CD4-positive, alpha-beta T cell treated with Interleukin-12 subunit alpha and Interleukin-12 subunit beta, for 1 hour (primary cell): ENCODE results near the gene GFM1.
A peak's percentile ranks its signal among the peaks of the same experiment; 100 is the strongest.
"Not testable (repeated sequence)": the region's sequence is repeated elsewhere in the genome, so short reads cannot be mapped to it uniquely, and the experiment has no call there.

Experiments used
- DNase-seq: peaks from one replicate; pipeline ENCODE4 v3.0.0-alpha.2; 2020

GFM1 gene

DNA sequence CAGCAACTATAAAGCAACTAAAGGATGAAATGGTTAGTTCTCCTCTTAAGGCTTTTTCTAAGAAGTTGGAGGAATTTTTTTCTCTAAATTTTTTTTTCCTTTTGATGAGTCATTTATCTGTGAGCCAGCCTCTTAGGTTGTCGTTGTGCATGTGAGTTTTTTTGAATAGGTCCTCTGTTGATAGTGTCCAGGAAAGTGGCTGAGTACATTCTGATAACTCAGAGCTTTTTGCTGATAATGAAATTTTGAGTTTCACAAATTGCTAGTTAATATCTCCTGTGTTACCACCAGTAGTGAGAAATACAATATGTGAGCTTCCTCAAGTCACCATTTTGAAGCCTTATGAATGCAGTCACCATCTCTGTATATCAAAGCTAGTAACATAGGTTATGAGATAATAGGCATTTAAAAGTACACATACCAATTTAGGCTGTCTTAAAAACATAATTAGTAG is 35.2 kb downstream of the GFM1 start:
- DNase-seq, result no peak

DNA sequence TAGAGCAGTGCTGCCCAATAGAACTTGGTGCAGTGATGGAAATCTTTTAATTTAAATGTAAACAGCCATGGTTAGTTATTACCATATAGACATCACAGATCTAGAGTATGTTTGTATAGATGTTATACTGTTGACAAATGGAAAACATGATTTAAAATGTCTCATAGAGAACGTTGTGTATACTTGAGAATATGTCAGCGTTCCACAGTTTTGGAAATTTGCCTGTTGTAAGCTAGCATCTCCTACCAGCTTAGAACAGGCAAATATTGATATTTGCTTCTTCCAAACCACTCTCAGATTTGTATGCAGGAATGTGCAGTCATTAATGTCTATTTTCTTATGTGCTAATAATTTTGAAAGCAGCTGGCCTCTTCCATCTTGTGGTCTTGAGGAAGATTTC is 36.5 kb downstream of the GFM1 start:
- DNase-seq, result no peak

DNA sequence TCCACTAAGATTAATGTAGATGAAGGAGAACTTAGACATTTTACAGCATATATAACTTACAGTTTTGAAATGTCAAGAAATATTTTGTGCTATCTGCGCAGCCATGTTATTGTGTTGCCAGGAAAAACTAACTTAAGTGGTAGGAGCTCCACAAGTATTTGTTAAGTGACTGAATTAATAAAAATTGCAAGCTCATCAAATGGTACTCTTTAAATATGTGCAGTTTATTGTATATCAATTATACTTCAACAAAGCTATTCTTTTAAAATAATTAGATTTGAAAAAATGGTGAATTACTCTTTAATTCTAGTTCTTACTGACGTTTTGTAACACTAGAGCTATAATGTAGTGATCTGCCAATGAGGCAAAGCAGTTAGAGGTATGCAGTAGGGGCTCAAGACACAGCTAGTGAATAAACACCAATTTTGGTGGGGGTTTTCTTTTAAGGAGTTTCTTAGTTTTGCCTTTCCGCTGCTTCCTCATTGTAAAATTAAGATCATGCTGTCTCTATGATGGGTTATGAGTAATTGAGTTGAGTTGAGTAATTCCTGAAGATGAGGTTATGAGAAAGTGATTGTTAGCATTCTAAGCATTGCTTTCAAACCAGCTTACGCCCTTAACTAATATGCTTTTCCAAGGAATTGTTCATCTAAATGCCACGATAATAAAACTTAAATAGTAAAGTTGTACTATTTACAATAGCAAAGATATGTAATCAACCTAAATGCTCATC is 39.1 kb downstream of the GFM1 start:
- no peak for DNase-seq

DNA sequence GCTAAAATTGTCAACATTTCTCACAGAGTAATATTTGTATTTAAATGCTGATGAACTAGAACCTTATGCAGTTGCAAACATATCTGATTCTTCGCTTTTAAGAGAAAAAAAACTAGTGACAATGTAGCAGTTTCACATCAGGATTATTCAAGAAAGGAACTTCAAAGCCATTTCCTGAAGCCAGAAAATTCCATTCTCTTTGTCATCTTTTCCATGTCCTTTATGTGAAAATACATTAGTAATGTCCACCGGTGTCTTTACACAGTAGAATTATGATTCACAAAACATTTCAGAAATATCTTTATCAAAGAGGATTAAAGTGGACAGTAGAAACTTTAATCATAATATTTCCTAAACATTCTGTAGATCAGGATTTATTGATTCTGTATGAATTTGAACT is 40.8 kb downstream of the GFM1 start:
- DNase-seq, result no peak

DNA sequence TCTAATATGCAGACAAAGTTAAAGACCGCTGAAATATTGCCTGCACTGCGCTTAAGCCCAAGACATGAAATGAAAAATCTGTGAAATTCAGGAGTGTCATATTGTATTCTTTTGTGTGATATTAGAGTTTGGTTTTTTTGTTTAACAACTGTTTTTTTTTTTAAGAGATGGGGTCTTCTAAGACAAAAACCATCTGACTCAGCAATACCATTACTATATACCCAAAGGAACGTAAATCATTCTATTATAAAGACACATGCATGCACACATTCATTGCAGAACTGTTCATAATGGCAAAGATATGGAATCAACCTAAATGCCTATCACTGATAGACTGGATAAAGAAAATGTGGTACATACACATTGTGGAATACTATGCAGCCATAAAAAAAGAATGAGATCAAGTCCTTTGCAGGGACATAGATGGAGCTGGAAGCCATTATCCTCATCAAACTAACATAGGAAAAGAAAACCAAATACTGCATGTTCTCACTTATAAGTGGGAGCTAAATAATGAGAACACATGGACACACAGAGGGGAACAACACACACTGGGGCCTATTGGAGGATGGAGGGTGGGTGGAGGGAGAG is 49.6 kb downstream of the GFM1 start:
- DNase-seq, result not testable (repeated sequence)

DNA sequence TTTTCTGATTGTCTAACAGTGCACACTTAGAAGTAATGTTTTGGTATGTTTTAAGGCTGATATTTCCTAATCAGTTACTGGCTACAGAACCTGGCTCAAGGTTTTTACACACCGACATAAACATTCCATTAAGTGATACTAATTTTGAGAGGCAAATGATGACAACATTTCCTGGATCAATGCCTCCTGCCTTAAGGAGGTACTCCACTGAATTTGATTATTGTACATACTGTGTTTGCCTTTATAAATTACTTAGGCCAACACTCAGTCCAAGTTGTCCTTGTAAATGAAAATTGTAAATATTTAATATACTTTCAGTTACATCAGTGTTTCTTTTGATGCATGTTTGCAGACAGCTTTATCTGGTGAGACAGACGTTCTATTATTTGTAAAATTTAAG is 52.3 kb downstream of the GFM1 start:
- no peak for DNase-seq

DNA sequence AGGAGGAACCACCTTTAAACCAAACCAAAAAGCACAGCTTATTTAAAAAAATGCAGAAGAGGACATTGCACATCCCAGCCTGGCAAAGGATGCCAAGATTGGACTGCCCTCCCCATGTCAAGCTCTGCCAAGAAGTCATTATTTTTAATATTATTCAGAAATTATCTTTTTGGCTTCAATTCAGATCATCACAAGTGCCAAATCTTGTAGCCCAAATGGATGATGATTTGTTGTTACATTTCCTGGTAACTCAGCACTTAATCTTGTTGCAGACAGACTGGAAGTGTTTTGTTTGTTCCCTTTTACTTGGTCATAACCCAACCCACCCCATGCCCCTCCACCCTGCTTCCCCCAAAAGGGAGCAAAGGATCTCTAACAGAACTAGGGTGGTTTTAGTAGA is 56.2 kb downstream of the GFM1 start:
- no peak for DNase-seq

DNA sequence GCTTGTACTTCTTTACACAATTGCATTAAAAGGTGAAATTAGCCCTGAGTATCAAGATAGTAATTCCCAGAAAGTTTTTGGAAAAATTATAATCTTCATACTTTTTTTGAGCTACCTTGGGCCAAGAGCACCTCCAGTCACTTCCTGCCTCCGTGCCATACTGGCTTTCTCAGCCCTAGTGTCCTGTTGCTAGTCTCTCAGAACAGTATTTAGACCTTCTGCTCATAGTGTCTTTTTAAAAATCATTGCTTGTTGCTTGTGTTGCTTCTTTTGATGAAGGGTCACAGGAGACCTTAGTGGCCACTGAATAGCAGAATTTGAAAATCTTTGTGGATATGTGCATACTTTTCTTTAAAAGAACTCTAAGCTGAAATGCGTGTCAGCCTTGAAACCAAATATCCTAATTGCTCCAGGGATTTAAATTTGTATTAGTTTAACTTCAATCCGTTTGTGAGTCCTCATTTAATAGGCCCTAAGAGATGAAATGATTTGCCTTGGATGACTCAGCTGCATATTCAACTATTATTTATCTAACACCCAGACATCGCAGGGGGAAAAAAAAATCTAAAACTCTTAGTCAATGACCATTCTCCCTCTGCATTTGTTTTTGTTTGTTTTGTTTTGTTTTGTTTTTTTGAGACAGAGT is 57.2 kb downstream of the GFM1 start:
- no peak for DNase-seq

DNA sequence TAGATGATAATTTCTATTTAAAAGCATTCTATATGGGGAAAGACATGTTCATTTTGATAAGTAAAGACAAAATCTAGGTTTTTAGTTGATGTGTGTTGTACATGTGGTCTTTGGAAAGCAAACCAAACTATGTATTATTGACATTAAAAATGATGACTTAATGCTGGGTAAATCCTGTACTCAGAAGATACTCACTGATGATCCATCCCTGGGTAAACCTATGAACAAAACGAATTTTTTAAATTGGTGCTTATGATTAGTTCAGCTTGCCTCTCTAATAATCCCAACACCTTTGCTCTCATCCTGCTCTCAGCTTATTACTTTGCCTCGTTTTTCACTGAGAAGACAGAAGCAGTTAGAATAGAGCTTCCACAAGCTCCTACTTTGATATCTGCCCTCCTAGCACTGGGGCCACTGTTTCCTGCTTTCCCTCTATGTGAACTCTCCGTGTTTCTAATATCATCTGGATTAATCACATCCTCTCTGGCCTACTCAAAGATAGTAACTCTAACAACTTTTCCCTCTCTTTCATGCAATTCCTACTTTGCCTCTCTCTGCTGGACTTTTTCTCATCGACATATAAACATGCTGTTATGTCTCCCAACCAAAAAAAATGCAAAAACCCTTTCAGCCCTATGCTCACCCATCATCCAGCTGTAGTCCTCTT is 58.6 kb downstream of the GFM1 start:
- no peak for DNase-seq

DNA sequence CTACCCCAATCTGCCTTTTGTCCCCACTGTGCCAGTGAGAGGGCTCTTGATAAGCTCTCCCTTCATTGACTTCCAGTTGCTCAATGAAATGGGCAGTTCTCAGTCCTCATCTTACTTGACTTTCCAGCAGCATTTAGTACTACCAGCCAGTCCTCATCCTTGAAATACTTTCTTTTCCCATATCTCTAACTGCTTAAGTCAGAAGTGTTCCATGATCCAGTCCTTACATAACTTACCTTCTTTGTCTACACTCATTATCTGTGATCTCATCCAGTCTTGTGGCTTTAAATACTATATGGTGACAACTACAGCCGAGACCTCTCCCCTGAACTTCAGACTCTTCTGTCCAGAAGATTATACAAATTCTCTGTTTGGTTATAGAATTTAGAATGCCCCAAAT is 59.2 kb downstream of the GFM1 start:
- DNase-seq, result no peak

DNA sequence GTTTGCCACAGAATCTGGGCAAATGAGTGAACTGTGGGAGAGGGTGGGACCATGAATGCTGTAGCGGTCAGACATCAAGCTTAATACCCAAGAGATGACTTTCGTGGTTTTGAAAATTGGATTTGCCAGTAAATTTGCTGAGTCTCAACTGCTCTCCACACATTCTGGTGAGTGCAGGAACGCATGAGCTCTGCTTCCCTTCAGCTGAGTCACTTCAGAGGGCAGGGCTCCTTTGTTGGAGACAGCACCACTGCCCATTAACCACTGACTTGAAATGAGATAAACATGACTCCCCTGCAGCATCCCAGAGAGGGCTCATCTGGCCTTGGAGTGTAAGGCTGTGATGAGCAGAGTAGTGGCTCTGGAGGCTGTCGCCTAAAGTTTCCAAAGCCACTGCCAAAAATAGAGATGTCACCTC is 65.3 kb downstream of the GFM1 start:
- DNase-seq, result no peak

DNA sequence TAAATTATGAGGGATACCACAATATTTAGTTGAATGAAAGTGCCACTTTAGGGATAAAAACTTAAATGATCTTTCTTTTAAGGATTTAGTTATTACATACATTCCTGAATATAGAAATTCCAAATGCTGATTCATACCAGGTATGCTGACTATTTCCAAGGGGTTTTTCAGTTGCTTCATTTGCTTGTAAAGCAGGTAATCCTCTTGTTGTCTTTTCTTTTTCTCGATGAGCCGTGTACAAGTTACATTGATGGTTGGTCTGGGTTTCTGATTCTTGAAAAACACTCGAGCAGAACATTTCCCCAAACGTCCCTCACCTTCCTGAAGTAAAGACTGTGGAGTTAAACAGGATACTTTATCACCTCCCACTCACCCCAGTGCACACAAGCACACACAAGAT is 66.3 kb downstream of the GFM1 start:
- DNase-seq, result no peak

DNA sequence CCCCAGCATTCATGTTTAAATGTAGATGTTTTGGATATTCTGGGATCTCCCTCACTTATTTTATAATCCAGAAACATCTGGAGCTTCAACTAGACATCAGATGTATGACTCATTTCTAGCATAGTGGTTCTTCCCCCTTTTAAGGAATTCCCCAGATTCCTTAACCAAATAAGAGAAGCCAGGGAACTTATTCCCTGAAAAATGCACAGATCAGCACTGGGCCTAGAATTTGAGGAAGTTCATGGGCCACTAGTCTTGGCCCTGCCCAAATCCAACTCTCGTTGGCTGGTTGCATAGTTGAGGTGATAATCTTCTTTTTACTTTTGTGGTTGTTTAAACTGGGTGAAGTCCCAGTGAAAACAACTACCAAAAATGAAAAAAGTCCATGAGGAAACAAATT is 67.6 kb downstream of the GFM1 start:
- DNase-seq, result no peak

DNA sequence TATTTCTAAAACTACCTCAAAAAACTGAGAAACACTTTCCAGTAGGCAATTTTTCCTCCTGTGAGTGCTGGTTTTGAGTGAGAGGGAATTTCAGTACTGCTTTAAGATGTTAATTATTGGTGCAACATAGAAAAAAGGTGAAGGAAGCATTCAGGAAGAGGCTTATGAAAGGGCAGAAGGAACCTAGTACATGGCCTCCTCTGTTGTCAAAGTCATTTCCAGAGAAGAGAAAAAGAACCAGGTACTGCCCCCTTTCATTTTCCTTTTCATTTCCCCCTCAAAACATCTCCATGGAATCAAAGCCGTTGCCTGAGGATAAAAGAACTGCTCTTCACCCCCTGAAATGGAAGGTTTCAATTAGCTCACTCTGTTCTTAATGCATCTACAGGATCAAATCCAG is 68.1 kb downstream of the GFM1 start:
- no peak for DNase-seq

DNA sequence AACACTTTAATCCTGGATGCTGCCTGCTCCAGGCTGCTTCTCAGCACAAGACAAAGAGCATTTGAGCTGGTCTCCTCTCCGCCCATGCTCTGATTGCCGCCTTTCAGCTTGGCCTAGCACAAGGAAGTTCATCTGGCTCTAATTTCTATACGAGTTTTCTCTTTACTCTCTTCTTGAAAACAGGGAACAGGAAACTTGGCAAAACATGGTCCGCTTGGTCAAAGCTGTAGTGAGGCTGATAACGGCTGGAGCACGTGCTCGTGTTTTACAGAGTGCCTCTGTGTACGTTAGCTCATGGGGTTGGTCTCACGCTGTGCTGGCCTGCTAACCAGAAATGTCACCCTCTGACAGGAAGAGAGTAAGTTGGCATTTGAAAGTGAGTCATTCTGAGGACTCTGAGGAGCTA is 68.8 kb downstream of the GFM1 start:
- no peak for DNase-seq

DNA sequence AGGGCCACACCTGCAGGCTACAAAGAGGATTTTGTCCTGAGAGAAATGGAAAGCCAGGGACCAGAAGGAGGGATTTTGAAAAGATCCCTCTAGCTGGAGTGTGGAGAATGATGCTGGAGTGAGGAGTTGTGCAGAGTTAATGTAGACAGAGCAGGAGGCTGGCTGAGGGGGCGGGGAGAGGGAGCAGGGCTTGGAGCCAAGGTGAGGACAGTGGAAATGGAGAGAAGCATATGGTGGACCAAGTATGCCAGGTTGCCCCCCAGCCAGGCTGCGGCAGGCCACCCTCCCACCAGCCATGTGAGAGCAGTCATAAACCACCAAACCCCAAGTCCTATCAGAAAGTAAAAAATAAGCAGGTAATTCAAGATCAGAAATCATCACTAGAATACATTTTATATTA is 73.2 kb downstream of the GFM1 start:
- no peak for DNase-seq

DNA sequence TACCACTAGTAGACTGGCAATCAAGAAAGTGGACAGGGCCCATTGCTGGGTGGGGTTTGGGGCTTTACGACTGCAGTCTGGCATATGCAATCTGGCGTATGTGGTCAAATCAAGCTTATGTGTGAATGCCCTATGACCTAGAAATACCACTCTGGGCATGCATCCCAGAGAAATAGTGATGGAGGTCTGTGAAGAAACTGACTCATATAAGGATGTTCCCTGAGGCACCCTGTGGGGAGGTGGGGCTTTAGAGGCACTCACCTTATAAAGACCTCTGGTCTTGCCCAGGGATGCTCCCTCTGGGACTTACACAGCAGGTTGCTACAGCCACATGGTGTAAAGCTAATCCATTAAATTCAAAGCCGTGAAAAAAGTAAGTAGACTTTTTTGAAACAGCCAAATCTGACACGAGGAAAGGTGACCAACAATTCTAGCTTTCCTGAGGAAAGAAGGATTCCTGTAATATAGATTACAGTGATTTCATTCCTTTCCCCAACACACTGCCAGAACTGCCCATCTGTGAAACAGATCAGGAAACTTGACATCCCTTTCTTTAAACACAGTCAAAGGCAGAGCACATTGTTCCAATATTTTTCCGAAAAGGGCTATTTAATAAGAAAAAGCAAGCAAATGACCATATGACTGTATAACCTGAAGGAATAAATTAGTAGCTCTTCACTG is 74.3 kb downstream of the GFM1 start:
- no peak for DNase-seq

DNA sequence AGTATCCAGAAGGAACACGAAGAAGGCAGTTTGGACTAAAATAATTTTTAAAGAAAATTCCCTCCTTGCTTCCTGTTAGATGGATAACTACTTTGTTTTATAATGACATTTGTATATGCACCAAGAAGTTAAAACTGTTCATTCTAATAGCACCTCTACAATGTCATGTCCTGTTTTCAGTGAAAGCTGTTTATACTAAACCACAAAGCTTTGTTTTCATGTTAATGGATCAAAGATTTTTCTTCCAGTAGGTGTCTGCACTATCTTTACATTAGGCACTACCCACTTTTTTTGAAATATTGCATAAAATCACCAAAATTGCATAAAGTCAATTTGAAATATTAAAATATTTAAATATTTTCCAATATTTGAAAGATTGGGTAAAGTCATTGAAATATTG is 77.8 kb downstream of the GFM1 start:
- DNase-seq, result peak; percentile 10

DNA sequence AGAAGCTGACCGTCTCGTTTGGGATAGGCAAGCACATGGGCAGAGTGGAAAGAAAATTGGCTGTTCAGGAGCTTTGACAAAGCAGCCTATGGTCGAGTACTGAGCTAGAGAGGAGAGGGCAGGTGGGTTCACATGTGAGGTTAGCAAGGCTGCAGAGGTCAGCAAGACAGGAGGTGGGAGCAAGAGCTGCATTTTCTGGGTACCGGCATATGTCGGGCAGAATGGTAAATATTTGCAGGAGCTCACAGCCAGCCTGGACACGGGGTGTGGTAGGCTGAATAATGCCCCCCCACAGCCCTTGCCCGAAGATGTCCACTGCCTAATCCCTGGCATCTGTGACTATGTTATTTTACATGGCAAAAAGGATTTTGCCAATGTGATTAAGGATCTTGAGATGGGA is 79.7 kb downstream of the GFM1 start:
- DNase-seq, result no peak

DNA sequence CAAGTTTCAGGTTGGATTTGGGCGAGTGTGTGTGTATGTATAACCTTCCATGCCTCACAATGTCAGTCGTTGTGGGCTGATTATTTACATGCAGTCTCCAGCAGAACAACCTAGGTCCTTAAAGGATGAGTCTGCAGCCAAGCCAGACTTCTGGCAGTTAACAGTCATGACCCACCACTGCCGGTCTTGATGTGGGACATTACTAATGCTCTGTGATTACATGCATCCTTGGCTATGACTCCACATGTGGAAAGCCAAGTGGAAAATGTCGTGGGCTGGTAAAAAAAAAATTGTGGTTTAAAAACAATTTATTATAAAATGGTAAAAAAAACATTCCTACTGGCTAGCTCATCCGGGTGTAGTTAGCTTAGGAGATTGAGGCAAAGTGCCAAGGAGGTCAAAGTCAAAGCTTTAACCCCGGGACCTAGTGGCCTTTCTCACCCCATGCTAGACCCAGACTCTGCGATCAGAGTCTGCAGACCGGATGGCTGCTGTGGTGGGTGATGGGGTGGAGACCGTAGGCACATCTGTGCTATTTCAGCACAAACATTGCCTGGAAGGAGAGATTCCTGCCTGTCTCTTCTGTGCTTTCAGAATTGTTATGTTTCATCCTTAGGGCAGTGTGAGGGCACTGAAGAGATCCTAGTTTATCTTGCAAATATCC is 81.2 kb downstream of the GFM1 start:
- no peak for DNase-seq

DNA sequence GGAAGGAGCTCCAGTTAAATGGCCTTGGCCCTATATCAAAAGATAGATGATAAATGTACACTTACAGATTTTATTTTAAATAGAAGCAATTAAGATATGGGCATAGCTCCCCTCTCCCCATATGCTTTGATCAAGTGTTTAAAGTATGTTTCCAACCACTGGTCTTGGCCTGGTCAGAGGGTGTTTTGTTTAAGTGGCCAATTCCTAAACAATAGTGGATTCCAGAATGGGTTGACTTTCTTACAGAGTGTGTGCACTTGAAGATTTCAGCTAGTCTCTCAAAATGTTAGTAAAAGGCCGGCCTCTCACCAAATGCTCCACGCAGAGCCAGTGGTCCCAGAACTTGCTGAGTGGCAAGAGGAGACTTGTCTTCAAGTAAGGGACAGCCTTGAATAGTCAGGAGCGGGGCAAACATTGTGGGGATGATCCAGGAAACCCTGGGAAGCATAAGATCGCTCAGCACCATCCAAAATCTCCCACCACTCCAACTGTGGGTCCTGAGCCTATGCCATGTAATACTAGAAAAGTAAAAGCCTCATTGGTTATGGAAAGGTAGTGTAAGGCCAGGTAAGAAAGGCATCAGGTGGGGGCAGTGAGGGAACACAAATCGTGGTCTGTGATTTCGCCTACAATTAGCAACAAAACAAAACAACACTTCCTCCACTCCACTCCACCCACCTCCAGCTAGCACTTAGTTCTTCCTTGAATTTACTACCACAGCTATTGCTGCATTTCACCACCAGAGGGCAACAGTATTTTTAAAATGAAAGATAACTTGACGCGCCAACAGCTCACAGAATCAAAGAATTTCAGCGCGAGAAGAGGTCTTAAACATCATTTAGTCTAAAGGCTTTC is 83.1 kb downstream of the GFM1 start:
- DNase-seq, result peak; percentile 72

DNA sequence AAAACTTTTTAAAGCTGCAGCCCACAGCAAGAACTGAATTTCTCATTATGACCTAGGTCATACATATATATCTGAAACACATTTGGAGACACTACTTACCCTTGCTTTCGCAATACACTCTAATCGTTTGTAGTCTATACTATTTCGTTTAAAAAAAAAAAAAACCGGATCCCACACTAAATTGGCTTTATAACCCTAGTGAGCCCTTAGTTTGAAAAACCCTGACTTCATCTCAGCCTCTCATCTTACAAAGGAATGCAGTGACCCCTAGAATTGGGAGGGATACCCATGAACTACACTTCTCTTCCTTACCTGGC is 83.7 kb downstream of the GFM1 start:
- DNase-seq, result no peak
